K562 (cell line): Measurements from ENCODE around the gene ITGB5. TPM values are rescaled to one million over a fixed set of nuclear protein-coding genes. Genes with fewer than 3 reads are reported as not detected.

Source experiments
- DIDO1 ChIP-seq: fragments of 450-650 bp; IDR thresholded peaks from 2 replicates; pipeline ENCODE4 v1.6.1; 2016; ENCODE audit warnings: low read depth, missing biosample characterization, missing genetic modification characterization
- EWSR1 ChIP-seq: fragments of 450-650 bp; IDR thresholded peaks from 2 replicates; pipeline ENCODE4 v1.6.1; 2018; ENCODE audit warnings: borderline replicate concordance, mild to moderate bottlenecking, low read depth, moderate library complexity; ENCODE audit not compliant: partially characterized antibody
- HNRNPL ChIP-seq: fragments of 200-400 bp; formaldehyde crosslinking; IDR thresholded peaks from 2 replicates; pipeline ENCODE4 v1.6.1; 2017; ENCODE audit warnings: low read depth, mild to moderate bottlenecking, low read length
- KAT2B ChIP-seq: IDR thresholded peaks from one replicate; pipeline ENCODE4 v1.6.1; 2012; ENCODE audit warnings: low read depth, mild to moderate bottlenecking, control low read depth, inconsistent platforms, low read length, moderate library complexity
- MYBL2 ChIP-seq, 2 experiments: fragments of 450-650 bp in 1 of 2; sonication (generic) in 1 of 2; formaldehyde crosslinking in 1 of 2; IDR thresholded peaks; 2 replicates each; pipeline versions ENCODE4 v1.6.1 to v1.8.1; 2017 to 2022; ENCODE audit warnings: borderline replicate concordance in 1 of 2, inconsistent platforms in 1 of 2, low read depth in 1 of 2, mild to moderate bottlenecking in 1 of 2, missing genetic modification reagents in 1 of 2, moderate library complexity in 1 of 2
- PHF21A ChIP-seq: fragments of 450-650 bp; IDR thresholded peaks from 2 replicates; pipeline ENCODE4 v1.6.1; 2017; ENCODE audit warnings: low read depth, borderline replicate concordance
- POLR2A ChIP-seq: fragments of 450-650 bp; conservative IDR thresholded peaks from 2 replicates; pipeline ENCODE4 v1.6.1; 2016
- PTTG1 ChIP-seq: fragments of 450-650 bp; IDR thresholded peaks from 2 replicates; pipeline ENCODE4 v1.6.1; 2016; ENCODE audit warnings: low read depth, mild to moderate bottlenecking, missing genetic modification characterization, missing compliant biosample characterization
- RBFOX2 ChIP-seq: fragments of 200-400 bp; formaldehyde crosslinking; IDR thresholded peaks from 2 replicates; pipeline ENCODE4 v1.6.1; 2017; ENCODE audit warnings: low read depth, mild to moderate bottlenecking, low read length, moderate library complexity
- RBM39 ChIP-seq: fragments of 200-400 bp; formaldehyde crosslinking; optimal IDR thresholded peaks from 2 replicates; pipeline ENCODE3; 2018; ENCODE audit warnings: low read depth, low read length
- SNIP1 ChIP-seq: fragments of 450-650 bp; IDR thresholded peaks from 2 replicates; pipeline ENCODE4 v1.7.1; 2017; ENCODE audit warnings: low read depth, mild to moderate bottlenecking
- STAT5A ChIP-seq: IDR thresholded peaks from 2 replicates; pipeline ENCODE4 v1.6.1; 2012; ENCODE audit warnings: low read length, inconsistent platforms, borderline replicate concordance
- TEAD1 ChIP-seq, 2 experiments: fragments of 450-650 bp in 1 of 2; sonication (generic) in 1 of 2; formaldehyde crosslinking; IDR thresholded peaks; 2 replicates each; pipeline versions ENCODE4 v1.4.0 to v1.8.0; 2020 to 2022; ENCODE audit warnings: mild to moderate bottlenecking in 2 of 2, missing genetic modification reagents in 1 of 2
- TOE1 ChIP-seq, 2 experiments: fragments of 450-650 bp in 1 of 2; sonication (generic) in 1 of 2; formaldehyde crosslinking in 1 of 2; IDR thresholded peaks; 2 replicates each; pipeline versions ENCODE4 v1.7.1 to v1.8.0; 2016 to 2022; ENCODE audit warnings: borderline replicate concordance in 2 of 2, mild to moderate bottlenecking in 2 of 2, antibody characterized with exemption in 1 of 2, inconsistent platforms in 1 of 2, low read depth in 1 of 2, missing genetic modification reagents in 1 of 2, moderate library complexity in 1 of 2
- ZNF165 ChIP-seq: fragments of 250-450 bp; sonication (Bioruptor Pico); IDR thresholded peaks from 2 replicates; pipeline ENCODE4 v1.4.0; 2020; ENCODE audit warnings: borderline replicate concordance
- ZNF57 ChIP-seq: fragments of 450-650 bp; formaldehyde crosslinking; IDR thresholded peaks from 2 replicates; pipeline ENCODE4 v1.4.0; 2020; ENCODE audit warnings: mild to moderate bottlenecking, moderate library complexity
- polyA plus RNA-seq, 8 experiments: library from polyadenylated mRNA; depleted of rRNA in 4 of 8; stranded (reverse) in 5 of 8; unstranded in 3 of 8; fragments of >200 nt; fragmentation: Nextera tagmentation in 2 of 8; fragmentation: Illumina TruSeq in 1 of 8; extraction: Ambion mirVana in 2 of 8; extraction: Trizol in 1 of 8; gene quantifications; 2 replicates each; pipeline versions ENCODE4 v1.2.1 to v1.2.3, GENCODE V29; 2011 to 2014; ENCODE audit warnings: inconsistent platforms in 1 of 8, missing spikeins in 1 of 8
- total RNA-seq, 7 experiments: library from RNA; depleted of rRNA in 6 of 7; stranded (reverse); fragments of >200 nt in 6 of 7; fragmentation: Illumina TruSeq in 2 of 7; extraction: Trizol in 2 of 7; gene quantifications; 2 replicates each; pipeline versions ENCODE4 v1.2.1 to v1.2.3, GENCODE V29; 2011 to 2021; ENCODE audit warnings: low replicate concordance in 1 of 7
- TF ChIP-seq, protein P1 (sequence below): fragments of 150-350 bp; conservative IDR thresholded peaks from 2 replicates; pipeline ENCODE4 v1.6.1; 2014; ENCODE audit warnings: low read length
- TF ChIP-seq, protein P2 (sequence below): sonication (generic); formaldehyde crosslinking; IDR thresholded peaks from 2 replicates; pipeline ENCODE4 v1.8.0; 2022; ENCODE audit warnings: mild to moderate bottlenecking, missing genetic modification reagents
- TF ChIP-seq, protein P3 (sequence below): fragments of 450-650 bp; formaldehyde crosslinking; IDR thresholded peaks from 2 replicates; pipeline ENCODE4 v1.4.0; 2022; ENCODE audit warnings: missing genetic modification characterization

Gene ITGB5
- total and polyA plus RNA-seq, 9 of the 15 experiments (the other 6 are each of a cell fraction or from before 2014, with no cell fraction given), result 1.7 to 46.8 (median 9.9) TPM

DNA sequence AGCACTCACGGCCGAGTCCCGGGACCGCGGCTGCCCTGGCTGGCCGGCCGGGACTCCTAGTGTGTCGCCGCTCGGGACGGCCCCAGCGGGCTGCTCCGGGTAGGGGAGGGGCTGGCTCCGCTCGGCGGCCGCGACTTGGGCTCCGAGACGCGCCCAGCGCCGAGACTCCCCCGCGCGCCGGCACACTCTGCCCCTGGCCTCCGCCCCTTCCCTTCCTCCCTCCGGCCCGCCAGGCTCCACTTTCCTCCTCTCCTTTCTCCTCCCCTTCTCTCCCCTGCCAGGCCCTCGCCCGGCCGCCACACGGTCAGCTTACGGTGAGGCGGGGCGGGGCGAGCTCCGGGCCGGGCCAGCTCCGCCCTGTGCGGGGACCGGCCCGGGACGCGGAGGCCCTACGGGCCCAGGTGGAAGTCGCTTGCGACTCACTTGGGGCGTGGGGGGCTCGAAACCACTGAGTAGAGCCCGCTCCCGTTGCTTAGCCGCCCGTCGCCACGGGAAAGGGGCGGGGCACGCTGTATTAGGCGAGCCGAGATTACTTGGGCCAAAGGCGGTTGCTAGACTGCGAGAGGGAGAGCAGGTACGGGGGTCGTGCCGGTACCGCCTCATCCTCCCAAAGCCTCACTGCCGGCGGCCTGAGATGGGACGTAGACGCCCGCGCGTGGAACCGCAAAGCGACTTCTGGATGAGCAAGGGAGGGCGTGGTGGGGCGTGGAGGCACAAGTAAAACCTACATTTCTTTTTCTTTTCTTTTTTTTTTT is at the start of gene ITGB5 (continued):
- TF ChIP-seq RBM39 (no peak), POLR2A (peak; percentile 67), MYBL2 (IDR thresholded peaks at IDR 0.05; ENCODE audit: low read depth) (no peak), MYBL2 (CRISPR knock-in tag; IDR thresholded peaks at IDR 0.05; ENCODE audit: borderline replicate concordance) (no peak), DIDO1 (tag) (no peak), TEAD1 (CRISPR knock-in tag; IDR thresholded peaks at IDR 0.05) (no peak), HNRNPL (peak; percentile 38; the same call in 1 of the 2 replicates), RBFOX2 (peak; percentile 63), KAT2B (no peak), STAT5A (no peak), TOE1 (IDR thresholded peaks at IDR 0.05; ENCODE audit: borderline replicate concordance) (no peak), TOE1 (CRISPR knock-in tag; IDR thresholded peaks at IDR 0.05; ENCODE audit: borderline replicate concordance, low read depth) (no peak), PTTG1 (tag) (no peak), EWSR1 (no peak), PHF21A (peak; percentile 37; the same call in 1 of the 2 replicates), ZNF57 (no peak), ZNF165 (CRISPR knock-in tag) (no peak), SNIP1 (no peak)
- TF ChIP-seq, protein P1, sequence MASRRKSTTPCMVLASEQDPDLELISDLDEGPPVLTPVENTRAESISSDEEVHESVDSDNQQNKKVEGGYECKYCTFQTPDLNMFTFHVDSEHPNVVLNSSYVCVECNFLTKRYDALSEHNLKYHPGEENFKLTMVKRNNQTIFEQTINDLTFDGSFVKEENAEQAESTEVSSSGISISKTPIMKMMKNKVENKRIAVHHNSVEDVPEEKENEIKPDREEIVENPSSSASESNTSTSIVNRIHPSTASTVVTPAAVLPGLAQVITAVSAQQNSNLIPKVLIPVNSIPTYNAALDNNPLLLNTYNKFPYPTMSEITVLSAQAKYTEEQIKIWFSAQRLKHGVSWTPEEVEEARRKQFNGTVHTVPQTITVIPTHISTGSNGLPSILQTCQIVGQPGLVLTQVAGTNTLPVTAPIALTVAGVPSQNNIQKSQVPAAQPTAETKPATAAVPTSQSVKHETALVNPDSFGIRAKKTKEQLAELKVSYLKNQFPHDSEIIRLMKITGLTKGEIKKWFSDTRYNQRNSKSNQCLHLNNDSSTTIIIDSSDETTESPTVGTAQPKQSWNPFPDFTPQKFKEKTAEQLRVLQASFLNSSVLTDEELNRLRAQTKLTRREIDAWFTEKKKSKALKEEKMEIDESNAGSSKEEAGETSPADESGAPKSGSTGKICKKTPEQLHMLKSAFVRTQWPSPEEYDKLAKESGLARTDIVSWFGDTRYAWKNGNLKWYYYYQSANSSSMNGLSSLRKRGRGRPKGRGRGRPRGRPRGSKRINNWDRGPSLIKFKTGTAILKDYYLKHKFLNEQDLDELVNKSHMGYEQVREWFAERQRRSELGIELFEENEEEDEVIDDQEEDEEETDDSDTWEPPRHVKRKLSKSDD, result no peak
- TF ChIP-seq, protein P2, sequence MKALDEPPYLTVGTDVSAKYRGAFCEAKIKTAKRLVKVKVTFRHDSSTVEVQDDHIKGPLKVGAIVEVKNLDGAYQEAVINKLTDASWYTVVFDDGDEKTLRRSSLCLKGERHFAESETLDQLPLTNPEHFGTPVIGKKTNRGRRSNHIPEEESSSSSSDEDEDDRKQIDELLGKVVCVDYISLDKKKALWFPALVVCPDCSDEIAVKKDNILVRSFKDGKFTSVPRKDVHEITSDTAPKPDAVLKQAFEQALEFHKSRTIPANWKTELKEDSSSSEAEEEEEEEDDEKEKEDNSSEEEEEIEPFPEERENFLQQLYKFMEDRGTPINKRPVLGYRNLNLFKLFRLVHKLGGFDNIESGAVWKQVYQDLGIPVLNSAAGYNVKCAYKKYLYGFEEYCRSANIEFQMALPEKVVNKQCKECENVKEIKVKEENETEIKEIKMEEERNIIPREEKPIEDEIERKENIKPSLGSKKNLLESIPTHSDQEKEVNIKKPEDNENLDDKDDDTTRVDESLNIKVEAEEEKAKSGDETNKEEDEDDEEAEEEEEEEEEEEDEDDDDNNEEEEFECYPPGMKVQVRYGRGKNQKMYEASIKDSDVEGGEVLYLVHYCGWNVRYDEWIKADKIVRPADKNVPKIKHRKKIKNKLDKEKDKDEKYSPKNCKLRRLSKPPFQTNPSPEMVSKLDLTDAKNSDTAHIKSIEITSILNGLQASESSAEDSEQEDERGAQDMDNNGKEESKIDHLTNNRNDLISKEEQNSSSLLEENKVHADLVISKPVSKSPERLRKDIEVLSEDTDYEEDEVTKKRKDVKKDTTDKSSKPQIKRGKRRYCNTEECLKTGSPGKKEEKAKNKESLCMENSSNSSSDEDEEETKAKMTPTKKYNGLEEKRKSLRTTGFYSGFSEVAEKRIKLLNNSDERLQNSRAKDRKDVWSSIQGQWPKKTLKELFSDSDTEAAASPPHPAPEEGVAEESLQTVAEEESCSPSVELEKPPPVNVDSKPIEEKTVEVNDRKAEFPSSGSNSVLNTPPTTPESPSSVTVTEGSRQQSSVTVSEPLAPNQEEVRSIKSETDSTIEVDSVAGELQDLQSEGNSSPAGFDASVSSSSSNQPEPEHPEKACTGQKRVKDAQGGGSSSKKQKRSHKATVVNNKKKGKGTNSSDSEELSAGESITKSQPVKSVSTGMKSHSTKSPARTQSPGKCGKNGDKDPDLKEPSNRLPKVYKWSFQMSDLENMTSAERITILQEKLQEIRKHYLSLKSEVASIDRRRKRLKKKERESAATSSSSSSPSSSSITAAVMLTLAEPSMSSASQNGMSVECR (CRISPR knock-in tag), result no peak
- TF ChIP-seq, protein P3, sequence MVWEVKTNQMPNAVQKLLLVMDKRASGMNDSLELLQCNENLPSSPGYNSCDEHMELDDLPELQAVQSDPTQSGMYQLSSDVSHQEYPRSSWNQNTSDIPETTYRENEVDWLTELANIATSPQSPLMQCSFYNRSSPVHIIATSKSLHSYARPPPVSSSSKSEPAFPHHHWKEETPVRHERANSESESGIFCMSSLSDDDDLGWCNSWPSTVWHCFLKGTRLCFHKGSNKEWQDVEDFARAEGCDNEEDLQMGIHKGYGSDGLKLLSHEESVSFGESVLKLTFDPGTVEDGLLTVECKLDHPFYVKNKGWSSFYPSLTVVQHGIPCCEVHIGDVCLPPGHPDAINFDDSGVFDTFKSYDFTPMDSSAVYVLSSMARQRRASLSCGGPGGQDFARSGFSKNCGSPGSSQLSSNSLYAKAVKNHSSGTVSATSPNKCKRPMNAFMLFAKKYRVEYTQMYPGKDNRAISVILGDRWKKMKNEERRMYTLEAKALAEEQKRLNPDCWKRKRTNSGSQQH (CRISPR knock-in tag), result no peak
